Esophagus squamous epithelium (tissue), 5 donors: ENCODE results near the gene CD163. TPM values are rescaled to one million over a fixed set of nuclear protein-coding genes. Genes with fewer than 3 reads are reported as not detected.

Experiments used
- DNase-seq: peaks from one replicate; lab custom pipeline; 2025; lab: John Stamatoyannopoulos, UW
- H3K27ac ChIP-seq, 4 donors: fragments of 200-600 bp; sonication (generic); one replicate each; pipeline ENCODE4 v1.5.1; 2016 to 2019; ENCODE audit warnings: mild to moderate bottlenecking in 1 of 4
- H3K27me3 ChIP-seq, 4 donors: fragments of 200-600 bp; sonication (generic); 1 replicate in 3 of 4; 2 replicates in 1 of 4; pipeline versions ENCODE4 v1.5.1 to v1.6.0; 2017 to 2021; ENCODE audit warnings: antibody characterized with exemption in 1 of 4
- H3K36me3 ChIP-seq, 3 donors: fragments of 200-600 bp; sonication (generic); one replicate each; pipeline ENCODE4 v1.5.1; 2016 to 2019
- H3K4me1 ChIP-seq, 3 donors: fragments of 200-600 bp; sonication (generic); one replicate each; pipeline ENCODE4 v1.5.1; 2017 to 2019
- H3K4me3 ChIP-seq, 4 donors: fragments of 200-600 bp; sonication (generic); 1 replicate in 3 of 4; 2 replicates in 1 of 4; pipeline ENCODE4 v1.5.1; 2016 to 2019; ENCODE audit warnings: mild to moderate bottlenecking in 2 of 4, moderate library complexity in 1 of 4
- H3K9me3 ChIP-seq, 3 donors: fragments of 200-600 bp; sonication (generic); one replicate each; pipeline ENCODE4 v1.5.1; 2016 to 2019
- POLR2A ChIP-seq, 4 donors: fragments of 450-650 bp; IDR thresholded peaks; one replicate each; pipeline ENCODE4 v1.6.1; 2017; ENCODE audit warnings: antibody characterized with exemption in 4 of 4, mild to moderate bottlenecking in 4 of 4, moderate library complexity in 3 of 4
- WGBS, 2 donors: methylation state at CpG; one replicate each; pipeline ENCODE4 v1.1.5; 2018; 5-methylcytosine and 5-hydroxymethylcytosine counted together
- intact Hi-C: fragments of 100-400 bp; cut with DNase I; formaldehyde crosslinking; loops from one replicate; pipeline ENCODE4 v1.15.0; 2022
- total RNA-seq, 4 donors: library from RNA; depleted of rRNA; stranded (reverse); fragments of >200 nt; gene quantifications; one replicate each; pipeline ENCODE4 v1.1.0, GENCODE V29; 2016
- TF ChIP-seq, protein P1 (sequence below), 6 experiments: fragments of 450-650 bp in 4 of 6; fragments of 200-600 bp in 2 of 6; sonication (generic) in 2 of 6; IDR thresholded peaks; one replicate each; pipeline ENCODE4 v1.5.1; 2016 to 2019; ENCODE audit warnings: antibody characterized with exemption in 6 of 6, mild to moderate bottlenecking in 4 of 6, moderate library complexity in 4 of 6
- donor health status: DM: yes; HTN: yes; CAD: no.

CD163 gene
- total RNA-seq, 4 donors from 2014 or later = 4.2 to 137 (median 67.1) TPM

DNA sequence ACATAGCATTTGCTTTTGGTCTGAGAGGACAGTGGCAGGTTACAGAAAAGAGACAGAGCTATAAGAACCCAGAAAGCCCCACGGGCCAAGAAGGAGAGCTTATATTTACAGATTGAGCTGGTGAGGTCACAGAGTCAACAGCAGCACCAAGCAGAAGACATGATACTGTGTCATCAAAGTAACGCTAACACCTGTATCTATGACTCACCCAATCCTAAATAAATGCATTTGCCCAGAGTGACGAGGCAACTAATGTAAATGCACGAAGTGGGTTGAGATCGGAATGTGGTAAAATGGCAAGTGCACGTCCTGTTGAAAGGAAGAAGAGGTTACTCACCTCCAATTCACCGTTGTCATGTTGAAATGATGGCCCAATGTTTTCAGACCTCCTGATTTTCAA, 52.9 kb downstream of the CD163 start:
- Histone ChIP-seq H3K9me3 (no peaks in the 10 kb centered on the region), H3K27ac (no peak overlapping the region), H3K4me1 (no peaks in the 10 kb centered on the region), H3K27me3 (peaks cover 0 to 11% (median 0%) of the 10 kb centered on the region in 4 donors), H3K36me3 (no peaks in the 10 kb centered on the region), H3K4me3 (no peak overlapping the region)
- intact Hi-C loops = no loop called here
- WGBS, 2 donors = 56 to 58% methylated on average over 7 of the region's 7 CpGs
- no peak for DNase-seq
- TF ChIP-seq, protein P1, sequence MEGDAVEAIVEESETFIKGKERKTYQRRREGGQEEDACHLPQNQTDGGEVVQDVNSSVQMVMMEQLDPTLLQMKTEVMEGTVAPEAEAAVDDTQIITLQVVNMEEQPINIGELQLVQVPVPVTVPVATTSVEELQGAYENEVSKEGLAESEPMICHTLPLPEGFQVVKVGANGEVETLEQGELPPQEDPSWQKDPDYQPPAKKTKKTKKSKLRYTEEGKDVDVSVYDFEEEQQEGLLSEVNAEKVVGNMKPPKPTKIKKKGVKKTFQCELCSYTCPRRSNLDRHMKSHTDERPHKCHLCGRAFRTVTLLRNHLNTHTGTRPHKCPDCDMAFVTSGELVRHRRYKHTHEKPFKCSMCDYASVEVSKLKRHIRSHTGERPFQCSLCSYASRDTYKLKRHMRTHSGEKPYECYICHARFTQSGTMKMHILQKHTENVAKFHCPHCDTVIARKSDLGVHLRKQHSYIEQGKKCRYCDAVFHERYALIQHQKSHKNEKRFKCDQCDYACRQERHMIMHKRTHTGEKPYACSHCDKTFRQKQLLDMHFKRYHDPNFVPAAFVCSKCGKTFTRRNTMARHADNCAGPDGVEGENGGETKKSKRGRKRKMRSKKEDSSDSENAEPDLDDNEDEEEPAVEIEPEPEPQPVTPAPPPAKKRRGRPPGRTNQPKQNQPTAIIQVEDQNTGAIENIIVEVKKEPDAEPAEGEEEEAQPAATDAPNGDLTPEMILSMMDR (IDR thresholded peaks at IDR 0.05) = no peak

DNA sequence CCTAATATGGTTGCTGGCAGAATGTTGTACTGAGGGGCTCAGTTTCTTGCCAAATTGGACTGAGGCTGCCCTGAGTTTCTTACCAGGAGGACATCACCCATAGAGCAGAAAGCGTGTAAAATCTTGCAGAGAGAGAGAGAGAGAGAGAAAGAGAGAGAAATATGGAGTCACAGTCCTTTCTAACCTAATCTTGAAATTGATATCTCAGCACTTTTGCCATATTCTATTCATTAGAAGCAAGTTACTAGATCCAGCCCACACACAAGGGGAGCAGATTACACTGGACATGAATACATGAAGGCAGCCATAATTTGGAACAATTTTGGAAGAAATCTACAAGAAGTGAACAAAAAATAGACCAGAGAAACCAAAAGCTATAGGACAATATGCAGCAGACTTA, 55.5 kb downstream of the CD163 start:
- 67 to 70% methylated on average over 1 of the region's 1 CpG for WGBS, 2 donors
- no peak for TF ChIP-seq POLR2A (IDR thresholded peaks at IDR 0.05)
- TF ChIP-seq, protein P1 (IDR thresholded peaks at IDR 0.05) = no peak
- no peak overlapping the region for H3K4me3 ChIP-seq
- H3K36me3 ChIP-seq = no peaks in the 10 kb centered on the region
- peaks cover 0 to 11% (median 0%) of the 10 kb centered on the region in 4 donors for H3K27me3 ChIP-seq
- intact Hi-C loops = no loop called here
- no peak overlapping the region for H3K27ac ChIP-seq
- H3K9me3 ChIP-seq = no peaks in the 10 kb centered on the region
- H3K4me1 ChIP-seq = no peaks in the 10 kb centered on the region
- DNase-seq = no peak

DNA sequence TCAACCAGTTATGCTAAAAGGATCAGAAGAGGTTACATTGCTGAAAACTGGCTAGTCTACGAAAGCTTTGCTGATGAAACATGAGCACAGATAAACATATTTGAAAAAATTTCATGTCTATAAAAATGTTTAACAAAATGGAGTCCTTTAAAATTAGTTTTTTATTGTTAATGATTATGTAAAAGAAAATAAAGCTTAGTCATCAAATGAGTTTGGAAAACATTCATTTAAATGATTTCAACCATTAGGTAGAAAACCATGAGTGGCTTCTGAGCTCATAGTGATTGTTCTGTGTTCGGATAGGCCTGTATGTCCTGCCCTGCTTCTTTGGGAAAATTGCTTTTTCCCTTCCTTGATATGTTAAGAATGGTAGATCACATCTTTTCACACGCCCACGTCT, 59.0 kb downstream of the CD163 start:
- no peaks in the 10 kb centered on the region for H3K36me3 ChIP-seq
- no peak overlapping the region for H3K4me3 ChIP-seq
- no peaks in the 10 kb centered on the region for H3K9me3 ChIP-seq
- WGBS, 2 donors = 71 to 79% methylated on average over 4 of the region's 4 CpGs
- no peak for DNase-seq
- peaks cover 0 to 35% (median 0%) of the 10 kb centered on the region in 4 donors for H3K27me3 ChIP-seq
- intact Hi-C loops = no loop called here
- TF ChIP-seq, protein P1 (IDR thresholded peaks at IDR 0.05) = no peak
- TF ChIP-seq POLR2A (IDR thresholded peaks at IDR 0.05) = no peak
- H3K27ac ChIP-seq = no peak overlapping the region
- H3K4me1 ChIP-seq = peaks cover 0 to 6% (median 0%) of the 10 kb centered on the region in 3 donors

DNA sequence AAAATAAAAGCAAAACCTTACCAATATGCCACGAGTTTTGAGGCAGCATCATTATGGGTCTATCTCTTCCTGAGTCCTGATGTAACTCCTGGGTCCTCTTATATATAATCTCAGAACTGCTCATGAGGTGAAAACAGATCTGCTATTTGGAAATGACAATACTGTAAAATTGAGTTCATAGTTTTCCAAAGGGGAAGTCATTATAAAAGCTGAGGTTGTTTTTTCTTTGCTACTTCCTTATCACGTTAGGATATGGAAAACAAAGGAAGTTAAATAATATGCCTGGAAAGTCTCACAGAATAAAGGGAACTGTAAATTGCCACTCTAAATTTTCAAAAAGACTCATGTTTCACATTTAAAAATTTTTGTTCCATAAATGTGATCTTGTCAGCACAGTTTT, 59.5 kb downstream of the CD163 start, which contains the start of gene CD163L1:
Gene CD163L1 (minus strand): TSS at position 78 of the 400 bp plus-strand sequence. CDS start 26 bp downstream, at position 52.
- intact Hi-C loops = no loop called here
- H3K27me3 ChIP-seq = peaks cover 0 to 35% (median 0%) of the 10 kb centered on the region in 4 donors
- DNase-seq = no peak
- no peak for TF ChIP-seq POLR2A (IDR thresholded peaks at IDR 0.05)
- TF ChIP-seq, protein P1 (IDR thresholded peaks at IDR 0.05) = no peak
- H3K4me1 ChIP-seq = peaks cover 0 to 6% (median 0%) of the 10 kb centered on the region in 3 donors
- no peak within 1 kb of the TSS for H3K4me3 ChIP-seq
- 14 to 20% methylated on average over 2 of the region's 2 CpGs for WGBS, 2 donors
- no peak within 1 kb of the TSS for H3K27ac ChIP-seq
- no peaks in the 10 kb centered on the region for H3K36me3 ChIP-seq
- no peaks in the 10 kb centered on the region for H3K9me3 ChIP-seq

DNA sequence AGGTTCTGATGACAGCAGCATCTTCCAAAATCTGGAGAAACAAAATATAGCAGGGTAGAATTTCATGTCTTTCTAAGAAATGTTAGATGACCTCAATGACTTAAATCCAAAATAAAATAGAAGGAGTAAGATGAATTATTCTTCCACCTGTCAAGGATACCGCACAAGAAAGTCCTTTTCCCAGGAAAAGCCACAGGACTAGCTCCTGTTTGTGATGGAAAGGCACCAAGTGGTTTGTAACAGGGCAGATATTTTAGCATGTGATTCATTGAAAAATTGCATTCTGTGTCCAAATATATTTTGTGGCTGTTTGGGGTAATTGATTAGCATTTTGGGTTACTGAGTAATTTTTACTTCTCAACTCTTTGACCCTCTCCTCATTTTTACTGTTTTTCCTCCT, 62.4 kb downstream of the CD163 start:
- intact Hi-C loops = no loop called here
- no peak overlapping the region for H3K4me3 ChIP-seq
- H3K36me3 ChIP-seq = no peaks in the 10 kb centered on the region
- 85 to 94% methylated on average over 1 of the region's 1 CpG for WGBS, 2 donors
- peaks cover 0 to 41% (median 0%) of the 10 kb centered on the region in 4 donors for H3K27me3 ChIP-seq
- DNase-seq = no peak
- H3K4me1 ChIP-seq = peaks cover 0 to 6% (median 0%) of the 10 kb centered on the region in 3 donors
- H3K27ac ChIP-seq = no peak overlapping the region
- TF ChIP-seq POLR2A (IDR thresholded peaks at IDR 0.05) = no peak
- TF ChIP-seq, protein P1 (IDR thresholded peaks at IDR 0.05) = no peak
- H3K9me3 ChIP-seq = no peaks in the 10 kb centered on the region
